GM19463 (cell line): Measurements from ENCODE around the gene IRF2BPL.

Experiments used
- ATAC-seq: cut with Tn5 transposase; IDR thresholded peaks from one replicate; pipeline ENCODE4 v1.9.1; 2021; ENCODE audit warnings: mild to moderate bottlenecking, moderate library complexity; ENCODE audit not compliant: unreplicated experiment

IRF2BPL gene

DNA sequence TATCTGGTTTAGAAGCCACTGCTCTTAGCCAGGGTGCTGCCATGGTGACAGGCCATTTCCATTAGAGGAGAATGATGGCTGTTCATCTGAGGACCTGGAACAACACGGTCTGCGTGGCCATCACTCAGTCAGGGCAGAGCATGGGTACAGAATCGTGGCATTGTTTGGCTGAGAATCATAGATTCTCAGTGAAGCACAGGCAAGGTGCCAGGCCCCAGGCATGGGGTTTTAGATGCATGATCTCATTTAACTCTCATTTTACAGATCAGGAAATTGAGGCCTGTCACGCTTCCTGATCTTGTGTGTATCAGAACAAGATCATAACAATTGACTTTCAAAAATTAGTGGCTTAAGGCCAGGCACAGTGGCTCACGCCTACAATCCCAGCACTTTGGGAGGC is 26.8 kb upstream of the IRF2BPL start:
- no peak for ATAC-seq

DNA sequence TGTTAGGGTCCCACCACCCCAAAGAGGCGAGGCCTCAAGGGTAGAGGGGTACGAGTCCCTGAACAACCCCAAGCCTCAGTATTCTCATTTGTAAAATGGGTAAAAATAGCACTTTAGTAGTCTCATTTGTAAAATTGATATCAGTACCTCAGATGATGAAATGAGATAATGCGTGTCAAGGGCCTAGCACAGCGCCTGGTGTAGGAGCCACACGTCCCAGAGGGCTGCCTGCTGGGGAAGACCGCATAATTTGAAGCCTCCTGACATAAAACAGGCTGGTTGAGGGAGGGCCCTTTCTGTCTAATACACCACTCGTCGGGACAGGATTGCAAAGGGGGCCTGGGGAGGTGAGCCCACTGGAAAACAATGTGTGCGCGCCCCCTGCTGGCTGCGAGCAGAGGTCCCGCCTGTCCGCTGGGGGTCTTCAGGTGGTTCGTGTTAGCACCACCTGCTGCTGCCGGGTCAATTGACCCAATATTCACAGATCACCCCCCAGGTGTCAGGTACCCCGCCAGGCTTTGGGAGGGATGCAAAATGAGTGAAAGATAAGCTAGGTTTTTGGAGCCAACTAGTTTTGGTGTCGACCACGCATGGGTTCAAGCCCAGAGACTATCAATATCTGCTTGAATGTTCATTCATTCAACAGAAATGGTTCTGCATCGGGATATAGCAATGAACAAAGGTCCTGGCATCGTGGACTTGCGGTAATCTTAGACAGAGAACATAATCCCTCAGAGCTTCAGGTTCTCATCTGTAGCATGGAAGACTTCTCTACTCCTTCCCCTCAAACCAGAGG is 24.7 kb upstream of the IRF2BPL start:
- ATAC-seq = peak; percentile 63

DNA sequence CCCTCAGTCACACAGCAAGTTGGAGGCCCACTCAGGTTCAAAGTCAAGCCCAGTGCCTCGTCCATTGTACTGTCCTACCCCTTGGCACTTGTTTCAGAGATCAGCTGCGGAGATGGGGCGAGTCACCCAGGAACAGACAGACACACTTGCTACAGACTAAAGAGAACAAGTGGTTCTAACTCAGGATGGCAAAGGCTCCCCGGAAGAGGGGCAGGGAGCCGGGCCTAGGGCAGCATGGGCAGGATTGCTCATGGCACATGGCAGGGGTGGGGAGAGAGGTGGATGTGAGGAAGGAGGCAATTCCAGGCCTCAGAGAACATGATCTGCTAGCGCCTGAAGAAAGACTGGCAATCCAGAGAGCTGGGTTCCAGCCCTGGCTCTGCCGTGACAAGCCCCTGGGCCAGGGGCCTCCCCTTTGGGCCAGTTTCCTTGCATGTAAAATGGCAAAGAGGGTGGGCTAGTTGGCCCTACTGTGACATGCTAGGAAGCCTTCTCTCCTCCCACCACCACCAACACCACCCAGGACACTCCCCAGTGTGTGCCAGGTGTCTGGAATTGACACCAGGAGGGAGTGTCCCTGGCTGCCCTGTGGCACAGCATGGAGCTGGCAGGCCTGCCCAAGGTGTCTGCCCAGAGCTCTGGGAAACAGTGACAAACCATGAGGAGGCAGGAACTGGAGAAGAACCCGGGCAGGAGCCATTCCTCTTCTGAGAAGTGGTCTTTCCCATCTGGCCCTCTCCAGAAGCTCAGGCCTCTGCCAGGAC is 24.0 kb upstream of the IRF2BPL start:
- ATAC-seq = peak; percentile 23

DNA sequence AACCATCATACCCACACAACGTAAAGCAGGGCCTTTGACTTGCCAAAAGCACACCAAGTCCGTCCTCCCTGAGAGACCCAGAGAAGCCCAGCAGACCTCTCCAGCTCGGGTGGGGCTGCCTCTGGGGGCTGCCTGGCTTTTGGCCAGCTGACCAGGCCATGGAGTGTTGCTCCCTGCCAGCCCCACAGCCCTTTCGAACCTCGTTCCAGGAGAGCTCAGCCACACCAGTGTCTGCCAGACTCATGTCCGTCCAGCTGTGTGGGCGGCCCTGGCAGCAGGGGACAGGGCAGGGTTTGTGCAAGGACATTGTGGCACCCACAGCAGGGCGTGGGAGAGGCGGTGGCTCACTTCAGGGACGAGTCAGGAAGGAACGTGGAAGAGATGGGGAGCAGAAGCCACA is 22.6 kb upstream of the IRF2BPL start:
- no peak for ATAC-seq

DNA sequence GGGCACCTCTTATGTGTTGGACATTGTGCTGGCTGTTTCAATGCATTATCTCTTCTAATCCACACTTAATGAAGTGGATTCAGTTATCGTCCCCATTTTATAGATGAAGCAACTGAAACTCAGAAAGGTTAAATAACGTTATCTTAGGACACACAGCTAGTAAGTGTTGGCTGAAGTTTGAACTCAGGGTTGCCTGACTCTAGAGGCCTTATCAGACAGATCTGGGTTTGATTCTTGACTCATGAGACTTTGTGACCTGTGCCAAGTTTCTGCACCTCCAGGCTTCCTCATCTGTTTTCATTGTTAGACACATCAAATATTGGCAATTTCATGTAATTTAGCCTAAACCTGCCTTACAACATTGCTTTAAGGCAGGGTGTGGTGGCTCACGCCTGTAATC is 18.2 kb upstream of the IRF2BPL start:
- no peak for ATAC-seq

DNA sequence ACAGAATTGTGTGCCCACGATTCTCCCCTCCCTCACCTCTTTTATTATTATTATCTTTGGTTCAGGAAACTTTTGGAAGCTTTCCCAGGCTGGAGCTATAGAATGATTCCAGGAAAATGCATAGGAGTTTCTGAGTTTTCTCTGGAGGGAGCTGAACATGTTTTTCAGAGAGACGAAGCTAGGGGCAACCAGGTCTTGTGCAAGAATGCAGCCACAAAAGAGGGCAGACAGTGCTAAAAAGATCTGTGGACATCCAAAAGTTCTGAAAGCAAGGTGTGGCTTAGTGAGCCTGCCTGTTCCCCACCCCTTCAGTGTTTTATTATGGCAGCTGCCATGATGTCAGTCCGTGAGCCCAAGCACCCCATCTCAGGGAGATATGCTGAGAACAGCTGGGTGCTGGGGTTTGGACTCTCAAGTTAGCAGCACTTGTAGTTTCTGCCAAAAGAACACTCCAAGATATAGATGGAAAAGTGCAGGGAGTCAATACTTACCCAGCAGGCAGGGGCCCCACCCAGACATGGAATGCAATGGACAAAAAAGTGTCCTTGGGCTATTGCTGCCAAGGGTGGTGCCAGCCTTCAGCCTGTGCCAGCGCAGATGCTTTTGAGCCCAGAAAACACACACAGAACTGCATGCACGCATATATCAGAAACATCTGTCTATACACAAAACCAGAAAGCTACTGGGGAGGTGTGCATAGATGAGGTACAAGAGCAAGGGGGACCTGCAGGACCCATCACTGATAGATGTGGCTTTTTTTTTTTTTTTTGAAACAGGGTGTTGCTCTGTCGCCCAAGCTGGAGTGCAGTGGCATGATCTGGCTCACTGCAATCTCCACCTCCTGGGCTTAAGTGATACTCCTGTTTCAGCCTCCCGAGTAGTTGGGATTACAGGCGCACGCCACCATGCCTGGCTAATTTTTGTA is 17.0 kb upstream of the IRF2BPL start:
- no peak for ATAC-seq

DNA sequence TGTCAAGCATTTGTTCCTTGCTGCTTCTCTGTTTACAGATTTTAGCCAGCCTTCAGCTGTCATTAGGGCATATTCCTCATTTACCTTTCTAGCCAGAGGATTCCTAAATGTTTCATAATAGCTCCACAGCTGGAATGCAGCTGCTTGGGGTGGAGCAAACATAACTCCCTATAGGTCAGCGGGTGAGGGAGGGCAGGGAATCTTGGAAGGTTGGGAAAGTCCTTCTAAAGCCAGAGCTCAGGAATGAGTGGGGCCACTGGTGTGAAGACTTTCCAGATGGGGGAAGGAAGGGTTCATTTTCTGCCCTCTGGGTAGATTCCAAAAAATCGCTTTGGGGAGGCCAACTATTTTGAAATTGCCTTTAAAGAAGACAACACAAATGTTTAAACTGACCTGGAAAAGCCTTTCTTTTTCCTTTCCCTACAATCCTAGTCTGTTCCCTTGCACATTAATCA is 16.3 kb upstream of the IRF2BPL start:
- ATAC-seq = no peak

DNA sequence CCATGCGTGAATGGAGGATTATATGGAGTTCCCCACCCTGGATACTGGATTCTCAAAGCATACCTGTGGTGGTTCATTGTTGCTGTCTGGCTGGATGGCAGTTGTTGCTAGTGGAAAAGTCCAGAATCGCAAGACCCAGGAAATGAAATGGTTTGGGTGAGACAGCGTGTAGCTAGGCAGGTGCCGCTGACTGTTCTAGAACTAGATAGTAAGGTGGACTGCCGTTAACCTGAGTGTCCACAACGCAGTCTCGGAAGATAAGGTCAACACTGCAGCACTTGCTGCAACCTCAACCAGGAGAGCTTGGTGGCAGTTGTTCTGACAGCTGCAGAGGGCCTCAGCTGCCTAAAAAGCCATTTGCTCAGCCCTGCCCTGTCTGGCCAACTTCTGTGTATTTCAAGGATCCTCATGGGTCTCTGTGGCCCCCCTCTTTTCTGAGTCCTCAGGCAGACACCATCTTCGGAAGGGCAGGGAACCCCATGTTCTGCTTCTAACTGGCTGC is 15.5 kb upstream of the IRF2BPL start:
- no peak for ATAC-seq

DNA sequence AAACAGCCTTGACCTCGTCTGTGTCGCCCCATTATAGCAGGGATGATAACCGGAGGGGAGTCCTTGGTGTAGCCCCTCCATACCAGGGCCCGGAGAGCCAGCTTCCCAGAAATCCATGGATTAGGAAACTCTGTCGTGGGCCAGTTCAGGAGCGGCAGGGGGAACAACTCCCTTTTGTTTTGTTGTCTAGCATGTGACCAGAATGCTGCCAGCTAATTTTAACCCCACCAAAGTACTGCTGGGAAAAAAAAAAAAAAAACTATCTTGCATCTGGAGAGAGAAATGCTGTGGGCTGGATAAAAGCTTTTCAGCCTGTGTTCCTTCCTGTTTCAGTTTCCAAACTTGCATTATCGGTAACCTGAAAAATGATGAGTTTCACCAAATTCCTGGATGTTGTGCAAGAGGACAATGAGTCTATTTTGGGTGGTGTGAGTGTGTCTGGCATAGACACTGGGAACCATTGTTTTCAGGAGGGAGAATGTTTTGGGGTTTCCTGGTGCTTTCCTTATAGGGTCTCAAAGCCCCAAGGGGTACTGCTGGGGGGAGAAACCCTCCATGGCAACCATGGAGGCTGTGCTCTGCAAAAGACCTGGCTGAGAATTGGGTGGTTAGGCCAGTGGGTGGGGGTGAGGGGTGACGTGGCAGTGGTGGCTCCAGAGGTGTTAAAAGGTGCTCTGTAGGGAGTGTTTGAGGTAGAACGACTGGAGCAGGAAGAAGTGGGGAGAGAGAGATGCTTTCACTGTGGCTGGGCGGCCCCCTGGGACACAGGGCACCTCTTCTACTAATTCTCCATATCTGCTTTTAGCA is 14.9 kb upstream of the IRF2BPL start:
- ATAC-seq = peak; percentile 27

DNA sequence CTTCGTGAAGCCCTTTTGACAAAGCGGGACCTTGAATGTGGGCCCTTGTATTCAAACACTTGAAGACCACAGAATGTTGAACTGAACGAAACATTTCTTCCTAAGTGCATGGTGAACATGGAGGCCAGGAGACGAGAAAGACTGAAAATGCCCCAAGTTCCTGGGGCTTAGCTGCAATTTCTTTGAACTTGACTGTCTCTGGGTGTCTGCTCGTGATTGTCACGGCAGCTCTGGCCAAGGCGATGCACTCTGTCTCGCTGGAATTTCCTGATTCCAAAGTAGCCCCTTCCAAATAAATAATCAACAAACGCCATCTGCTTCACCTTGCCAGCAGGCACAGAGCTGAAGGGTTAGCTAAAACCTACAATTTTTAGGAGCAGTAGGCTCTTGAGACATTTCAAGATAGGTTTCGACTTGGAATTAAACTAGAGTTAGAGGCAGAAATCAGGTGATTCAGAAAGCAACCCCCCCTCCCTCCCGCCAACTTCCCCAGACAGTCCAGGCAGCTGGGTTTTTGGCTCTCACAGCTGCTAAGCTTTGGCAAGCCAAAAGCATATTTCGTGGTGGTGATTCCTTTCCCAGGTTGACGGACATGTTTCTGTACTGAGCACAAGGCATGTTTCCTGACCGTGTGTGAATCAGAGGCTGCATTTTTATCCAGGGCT is 13.5 kb upstream of the IRF2BPL start:
- no peak for ATAC-seq

DNA sequence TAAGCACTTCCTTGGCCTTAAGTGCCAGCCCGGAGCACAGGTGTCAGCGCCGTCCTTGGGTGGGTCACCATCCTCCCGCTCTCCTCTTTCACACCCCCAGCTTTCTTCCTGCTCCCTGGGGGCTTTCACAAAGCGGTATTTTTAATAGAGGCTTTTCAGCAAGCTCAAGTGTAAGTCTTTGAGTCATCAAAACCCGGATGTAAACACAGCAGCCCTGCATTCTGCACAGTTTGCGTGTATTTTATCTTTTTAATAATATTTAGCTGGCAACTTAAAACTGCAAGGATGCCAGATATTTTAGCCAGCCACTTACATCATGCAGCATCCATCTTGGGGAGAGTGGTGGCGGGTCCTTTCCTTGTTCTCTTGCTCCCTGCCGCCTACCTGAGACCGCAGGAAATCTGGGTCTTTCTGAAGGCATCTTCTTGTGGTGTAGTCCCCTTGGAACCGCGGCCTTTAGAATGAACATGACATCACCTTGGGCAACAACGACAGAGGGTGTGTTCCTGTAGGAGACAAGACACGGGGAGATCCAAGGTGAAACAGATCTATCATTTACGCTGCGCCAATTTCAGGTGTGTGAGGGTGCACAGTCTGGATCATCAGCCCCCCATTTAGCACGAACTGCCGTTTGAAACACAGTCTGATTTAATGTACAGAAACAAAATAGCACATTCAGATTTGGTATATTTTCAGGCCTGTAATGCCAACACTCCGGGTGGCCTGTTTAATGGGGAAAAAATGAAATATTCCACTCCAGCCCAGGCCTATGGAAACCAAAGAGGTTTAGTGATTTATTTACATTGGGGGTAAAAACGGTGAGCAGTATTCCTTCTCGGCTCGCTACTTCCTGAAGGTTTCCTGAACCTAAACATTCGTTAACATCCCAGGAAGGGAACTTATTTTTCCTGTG is 12.5 kb upstream of the IRF2BPL start:
- no peak for ATAC-seq

DNA sequence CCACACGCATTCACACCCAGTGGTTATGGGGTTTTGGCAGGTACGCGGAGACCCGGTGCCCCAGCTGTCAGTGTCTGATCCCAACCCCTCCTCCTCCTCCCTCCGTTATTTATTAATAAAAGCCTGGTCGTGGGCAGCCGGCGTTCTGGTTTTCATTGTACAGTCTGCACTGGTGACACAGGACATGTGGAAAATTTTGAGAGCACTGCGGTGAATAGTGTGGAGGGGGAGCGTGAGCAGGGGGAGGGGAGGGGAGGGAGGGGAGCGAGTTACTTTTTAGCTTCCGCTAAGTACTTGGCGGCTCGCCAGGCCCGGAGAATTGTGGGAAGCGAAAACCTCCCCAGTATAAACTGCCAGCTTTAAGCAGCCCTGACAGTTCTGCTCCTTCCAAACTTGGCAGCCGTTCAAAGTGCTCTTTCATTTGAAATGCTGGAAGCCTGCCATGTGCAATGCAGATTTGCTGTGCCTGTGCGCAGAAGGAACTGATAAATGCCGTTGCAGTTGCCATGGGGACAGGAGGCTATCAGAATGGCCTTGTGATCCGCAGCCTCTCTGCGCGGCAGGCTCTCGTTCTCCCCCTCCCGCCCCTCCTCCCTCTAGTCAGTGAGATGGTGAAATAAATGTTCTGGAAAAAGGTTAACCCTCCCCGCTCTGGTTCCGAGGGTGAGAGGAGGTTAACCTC is 11.7 kb upstream of the IRF2BPL start:
- peak; percentile 46 for ATAC-seq

DNA sequence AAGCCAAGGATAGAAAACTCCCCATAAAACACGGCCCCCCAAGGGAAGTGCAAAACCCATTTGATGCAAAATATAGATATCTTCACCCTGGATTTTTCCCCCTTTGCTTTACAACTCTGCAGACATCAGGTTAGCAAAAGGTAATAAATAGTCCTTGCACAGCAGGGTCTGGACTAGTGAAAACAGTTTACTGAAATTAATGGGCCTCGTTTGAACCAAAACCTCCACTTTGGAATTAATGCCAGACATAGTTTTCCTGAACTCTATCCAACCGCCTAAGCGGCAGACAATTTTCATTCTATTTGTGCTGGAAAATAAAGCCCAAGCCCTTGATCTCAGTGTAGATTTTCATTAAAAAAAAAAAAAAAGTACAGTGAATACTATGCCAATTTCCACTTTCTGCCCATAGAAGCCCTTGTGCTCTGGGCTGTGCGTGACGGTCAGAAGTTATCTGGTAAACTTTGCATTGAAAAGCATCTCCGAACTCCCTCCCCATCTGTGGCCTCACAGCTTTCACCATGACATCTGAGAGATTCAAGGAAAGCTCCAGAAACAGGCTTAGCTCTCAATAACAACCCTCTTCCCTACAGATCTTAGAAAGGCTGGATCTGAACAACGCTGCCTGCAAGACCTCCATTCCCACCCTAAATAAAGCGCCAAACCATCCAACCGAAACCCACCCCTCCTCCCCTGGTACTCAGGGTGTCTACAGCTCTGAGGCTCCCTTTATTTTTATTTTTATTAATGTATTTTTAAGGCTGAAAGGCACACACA is 11.0 kb upstream of the IRF2BPL start:
- no peak for ATAC-seq

DNA sequence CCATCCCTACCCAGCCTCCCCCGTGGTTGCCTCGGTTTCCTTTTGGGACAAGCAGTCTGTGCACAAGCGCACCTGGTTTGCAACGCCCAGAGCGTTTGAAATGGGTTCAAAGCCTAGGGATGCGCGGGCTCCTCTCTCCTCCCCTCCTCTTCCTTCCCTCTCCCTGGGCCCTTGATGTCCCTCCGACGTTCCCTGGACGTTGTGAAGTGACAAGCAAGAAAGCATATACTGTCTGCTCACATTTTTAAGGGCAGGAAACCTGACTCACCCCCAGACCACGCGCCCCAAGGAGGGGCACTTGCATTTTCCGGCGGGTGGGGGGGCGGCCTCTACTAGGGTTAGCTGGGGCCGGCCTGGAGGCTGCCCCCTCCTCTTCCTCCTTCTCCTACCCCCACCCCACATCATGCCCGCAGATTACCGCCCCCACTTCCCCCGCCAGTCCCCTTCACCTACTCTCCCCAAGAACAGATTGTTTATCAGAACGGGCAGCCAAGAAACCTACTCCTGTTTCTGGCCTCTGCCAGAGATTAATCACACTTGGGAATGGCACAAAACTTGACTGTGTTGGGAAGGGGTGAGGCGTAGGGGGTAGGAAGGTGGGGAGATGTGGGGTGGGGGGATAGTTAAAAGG is 9.5 kb upstream of the IRF2BPL start:
- ATAC-seq = no peak

DNA sequence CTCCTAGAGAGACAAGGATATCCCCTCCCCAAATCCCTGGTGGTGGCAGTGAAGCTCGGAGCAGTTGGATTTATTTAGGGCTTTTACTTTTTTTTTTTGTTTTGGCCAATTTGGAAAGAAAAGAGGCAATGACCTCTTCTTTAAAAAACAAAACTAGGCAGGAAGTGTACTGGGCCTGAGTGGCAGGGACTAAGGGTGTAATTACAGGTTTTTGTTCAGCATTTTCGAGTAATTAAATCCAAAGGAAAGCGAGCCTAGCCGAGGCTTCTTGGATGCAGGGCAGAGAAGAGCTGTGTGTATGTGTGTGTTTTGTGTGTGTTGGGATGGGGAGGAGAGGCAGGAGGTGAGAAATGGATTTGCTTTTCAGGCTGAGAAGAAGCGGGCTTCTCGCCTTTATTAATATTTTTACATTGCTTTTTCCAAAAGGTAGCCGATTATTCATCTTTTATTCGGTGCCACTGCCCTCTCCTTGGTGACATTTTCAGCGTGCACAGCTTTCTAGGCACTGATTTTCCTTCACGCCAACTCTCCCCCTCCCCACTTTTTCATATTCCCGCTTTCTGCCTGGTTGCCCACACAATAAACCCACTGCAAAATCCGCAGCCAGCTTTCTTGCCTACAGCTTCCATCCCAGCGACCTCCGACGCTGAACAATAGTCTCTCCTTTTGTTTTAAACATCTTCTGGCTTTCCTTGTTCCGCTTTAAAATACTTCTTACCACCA is 8.9 kb upstream of the IRF2BPL start:
- ATAC-seq = no peak
